NCI-H1105 (cell line): ENCODE results near the gene PIH1D1.

Experiments used
- DNase-seq: peaks from one replicate; lab custom pipeline; 2025; lab: John Stamatoyannopoulos, UW

PIH1D1 gene

DNA sequence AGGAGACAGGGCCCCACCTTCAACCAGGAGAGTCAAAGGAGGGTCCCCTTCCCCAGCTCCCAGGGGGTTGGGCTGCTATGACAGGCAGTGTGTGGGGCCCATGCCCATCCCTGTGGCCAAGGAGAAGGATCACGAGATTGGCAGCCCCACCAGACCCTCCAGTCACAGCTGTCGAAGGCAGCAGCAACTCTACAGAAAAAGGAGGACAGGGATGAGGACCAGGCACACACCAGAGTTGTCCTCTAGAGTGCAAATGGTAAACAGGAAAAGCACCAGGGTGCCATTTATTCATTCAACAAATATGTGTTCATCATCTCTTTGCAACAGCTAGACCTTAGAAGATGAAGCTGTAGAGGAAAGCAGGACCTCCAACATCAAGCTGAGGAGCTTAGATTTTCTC lies 32.4 kb downstream of the PIH1D1 start:
- DNase-seq, result no peak

DNA sequence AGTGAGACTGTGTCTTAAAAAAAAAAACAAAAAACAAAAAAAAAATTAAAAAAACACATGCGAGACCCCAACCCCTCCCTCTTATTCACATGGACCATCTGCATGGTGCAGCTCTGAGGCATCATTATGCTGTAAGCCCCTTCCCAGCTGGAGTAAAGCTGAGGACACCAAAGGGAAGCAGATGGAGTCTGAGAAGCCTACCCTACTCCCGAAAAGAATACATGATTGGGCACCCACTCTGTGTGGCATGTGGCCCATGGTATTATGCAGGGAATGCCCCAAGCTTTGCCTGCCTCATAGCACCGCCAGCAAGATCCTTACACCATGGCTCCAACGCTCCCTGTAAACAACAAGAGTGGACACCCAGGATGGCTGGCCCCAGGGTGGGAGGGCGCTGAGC lies 33.1 kb downstream of the PIH1D1 start:
- DNase-seq, result no peak

DNA sequence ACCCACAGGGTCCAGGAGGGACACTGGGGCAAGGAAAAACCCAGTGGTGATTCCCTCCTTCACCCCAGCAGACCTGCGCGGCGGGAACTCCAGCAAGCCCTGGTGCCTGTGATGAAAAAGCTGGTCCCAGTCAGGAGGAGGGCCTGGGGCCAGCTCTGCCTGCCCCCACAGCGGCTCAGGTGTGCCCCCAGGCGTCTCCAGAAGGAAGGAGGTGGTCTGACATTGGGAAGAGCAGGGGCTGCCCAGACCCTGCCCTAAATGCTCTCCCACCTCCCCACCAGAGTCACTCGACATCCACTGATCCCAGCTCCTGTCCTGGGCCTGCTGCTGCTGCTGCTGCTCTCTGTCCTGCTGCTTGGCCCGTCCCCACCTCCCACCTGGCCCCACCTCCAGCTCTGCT lies 34.5 kb downstream of the PIH1D1 start:
- DNase-seq, result no peak

DNA sequence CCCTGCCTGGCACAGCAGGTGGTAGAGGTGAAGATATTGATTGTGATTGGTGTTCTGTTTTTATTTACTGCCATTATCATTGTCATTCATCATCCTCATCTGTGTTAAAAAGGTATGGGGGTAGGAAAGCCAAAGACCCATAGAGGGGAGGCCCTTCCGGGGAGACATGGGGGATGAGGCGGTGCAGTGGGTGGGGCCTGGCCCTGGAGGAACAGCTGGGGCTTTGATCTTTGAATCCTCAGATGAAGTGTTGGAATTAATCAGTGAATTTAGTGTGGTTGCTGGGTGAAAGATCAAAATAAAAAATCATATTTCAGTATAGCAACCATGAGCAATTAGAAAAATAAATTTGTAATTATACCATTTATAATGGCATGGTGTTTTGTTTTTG lies 35.8 kb downstream of the PIH1D1 start:
- no peak for DNase-seq

DNA sequence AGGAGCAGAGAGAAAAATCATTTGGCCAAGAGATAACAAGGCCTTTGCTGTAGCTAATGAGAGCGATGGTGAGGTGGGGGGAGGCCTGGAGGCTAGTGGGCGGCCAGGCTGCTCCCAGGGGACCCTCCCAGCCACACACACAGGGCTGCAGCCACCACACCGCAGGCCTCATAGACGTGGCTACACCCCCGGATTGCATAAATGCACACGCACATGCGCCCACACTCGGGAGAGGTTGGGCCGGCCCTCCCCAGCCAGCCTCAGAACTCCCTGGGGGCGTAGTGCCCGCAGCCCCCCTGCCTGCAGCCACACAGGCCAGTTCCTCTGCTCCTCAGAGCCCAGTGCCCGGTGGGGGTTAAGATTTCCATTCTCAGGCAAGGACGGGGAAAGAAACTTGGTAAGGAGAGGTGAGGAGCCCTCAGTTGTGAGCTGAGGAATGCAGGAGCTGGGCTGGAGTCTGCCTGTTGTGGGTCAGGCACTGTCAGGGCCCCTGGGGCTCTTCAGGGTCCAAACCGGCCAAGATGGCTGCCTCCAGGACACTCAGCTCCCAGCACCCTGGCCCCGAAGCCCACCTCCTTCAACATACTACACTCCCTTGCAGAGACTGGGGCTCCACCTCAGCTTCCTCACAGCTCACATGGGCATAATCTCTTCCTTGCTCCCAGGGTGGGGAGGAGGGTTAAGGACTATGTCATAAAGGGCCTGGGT lies 36.4 kb downstream of the PIH1D1 start:
- no peak for DNase-seq

DNA sequence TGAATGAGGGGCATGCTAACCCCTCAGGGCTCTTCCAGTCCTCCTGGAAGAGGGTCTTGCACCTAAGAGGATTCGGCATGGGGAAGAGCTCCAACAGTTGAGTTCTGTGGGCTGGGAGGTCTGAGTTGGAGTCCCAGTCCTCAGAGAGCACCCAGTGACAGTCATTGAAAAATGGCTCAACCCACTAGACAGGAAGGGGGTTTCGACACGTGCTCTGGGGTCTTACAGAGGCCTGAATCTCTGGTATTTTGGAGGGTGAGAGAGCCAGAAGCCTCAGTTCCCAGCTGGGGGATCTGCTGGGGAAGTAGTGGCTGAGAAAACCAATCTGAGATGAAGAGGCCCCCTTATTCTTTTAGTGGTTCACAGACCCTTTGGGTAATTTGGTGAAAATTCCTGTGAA lies 37.4 kb downstream of the PIH1D1 start:
- DNase-seq, result no peak

DNA sequence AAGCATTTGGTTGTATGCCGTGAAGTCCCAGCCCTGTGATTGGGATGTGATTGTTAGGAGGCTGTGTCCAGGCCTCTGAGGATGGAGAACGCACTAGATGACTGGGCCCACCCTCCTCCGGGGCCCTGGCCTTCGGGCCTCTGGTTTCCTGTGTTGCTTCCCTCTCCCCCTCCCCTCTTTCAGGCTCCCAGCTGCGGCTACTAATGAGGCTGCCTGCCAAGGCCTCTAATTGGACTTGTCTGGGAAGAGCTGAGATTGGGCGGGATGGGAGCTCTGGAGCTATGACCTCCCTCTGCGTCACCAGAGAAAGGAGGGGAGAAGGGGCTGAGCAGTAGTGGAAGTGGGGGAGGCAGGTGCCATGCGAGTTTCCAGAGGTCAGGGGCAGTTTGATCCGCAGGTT lies 38.3 kb downstream of the PIH1D1 start:
- no peak for DNase-seq

DNA sequence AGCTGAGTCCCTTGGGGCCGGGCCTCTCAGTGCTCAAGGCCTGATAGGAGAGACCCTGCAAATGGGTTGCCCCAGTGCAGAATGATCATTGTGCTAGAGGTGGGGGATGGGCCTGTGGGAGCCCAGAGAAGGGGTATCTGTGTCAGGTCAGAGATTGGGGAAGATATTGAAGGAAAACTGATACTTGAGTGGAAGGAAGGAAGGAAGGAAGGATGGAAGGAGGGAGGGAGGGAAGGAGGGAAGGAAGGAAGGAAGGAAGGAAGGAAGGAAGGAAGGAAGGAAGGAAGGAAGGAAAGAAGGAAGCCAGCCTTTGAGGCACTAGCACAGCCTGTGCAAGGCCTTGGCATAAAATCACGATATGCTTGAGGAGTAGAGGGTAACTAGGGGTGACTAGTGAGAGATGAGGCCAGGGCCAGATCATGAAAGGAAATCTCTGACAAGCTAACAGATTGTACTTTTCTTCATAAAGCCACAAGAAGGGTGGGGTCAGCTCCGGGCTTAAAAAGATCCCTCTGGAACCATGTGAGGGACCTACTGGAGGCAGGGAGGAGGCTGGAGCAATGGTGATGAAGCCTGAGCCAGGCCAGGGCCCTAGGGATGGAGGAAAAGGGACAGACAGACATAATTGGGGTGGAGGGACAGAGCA lies 39.8 kb downstream of the PIH1D1 start:
- DNase-seq, result no peak

DNA sequence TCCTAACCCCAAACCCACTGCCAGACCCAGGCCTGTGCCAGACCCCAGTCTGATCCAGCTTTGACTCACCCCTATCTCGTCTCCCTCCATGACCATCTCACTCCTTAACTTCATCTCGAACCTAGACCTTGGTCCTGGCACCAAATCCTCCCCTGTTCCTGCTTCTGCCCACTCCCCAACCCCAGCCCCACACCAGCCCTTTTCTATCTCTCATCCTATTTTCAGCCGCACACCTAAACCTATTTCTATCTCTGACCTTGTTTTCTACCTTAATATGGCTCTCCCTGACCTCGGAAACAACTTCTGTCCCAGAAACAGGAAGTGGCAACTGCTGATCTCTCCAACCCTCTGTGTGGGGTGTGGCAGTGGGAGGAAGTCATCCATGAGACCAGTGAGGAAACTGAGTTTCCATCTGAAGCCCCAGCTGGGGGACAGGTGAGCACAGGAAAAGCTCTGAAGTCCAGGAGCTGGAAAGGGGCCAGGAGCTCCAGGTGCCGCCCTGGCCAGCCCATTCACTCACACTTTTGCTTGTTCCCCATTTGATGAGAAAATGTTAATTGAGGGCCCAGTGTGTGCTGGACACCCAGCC lies 42.1 kb downstream of the PIH1D1 start:
- DNase-seq, result no peak

DNA sequence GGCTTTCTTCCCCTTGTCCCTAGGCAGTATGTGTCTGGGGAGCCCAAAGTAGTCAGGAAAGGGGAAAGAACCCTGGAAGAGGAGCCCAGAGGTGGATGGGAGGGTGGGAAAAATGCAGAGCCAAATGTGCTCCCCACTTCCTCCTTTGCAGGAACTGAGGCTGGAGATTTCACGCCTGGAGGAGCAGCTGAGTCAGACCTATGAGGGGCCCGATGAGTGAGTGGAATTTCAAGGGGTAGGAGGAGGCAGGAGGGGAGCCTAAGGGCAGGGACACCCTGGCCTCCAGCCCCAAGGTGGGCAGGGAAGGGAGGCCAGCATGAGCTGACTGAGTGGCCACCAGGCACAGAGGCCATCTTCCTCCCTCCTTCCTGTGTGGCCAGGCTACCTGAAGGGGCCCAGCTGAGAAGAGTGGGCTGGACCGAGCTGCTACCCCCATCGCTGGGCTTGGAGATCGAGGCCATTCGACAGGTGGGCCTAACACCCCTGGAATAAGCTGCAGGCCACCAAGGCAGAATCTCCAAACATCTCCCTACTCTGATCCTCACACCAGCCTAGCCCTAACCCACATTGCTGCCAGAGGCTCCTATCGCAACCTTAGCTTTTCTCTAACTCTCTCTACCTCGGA lies 42.7 kb downstream of the PIH1D1 start:
- DNase-seq, result no peak

DNA sequence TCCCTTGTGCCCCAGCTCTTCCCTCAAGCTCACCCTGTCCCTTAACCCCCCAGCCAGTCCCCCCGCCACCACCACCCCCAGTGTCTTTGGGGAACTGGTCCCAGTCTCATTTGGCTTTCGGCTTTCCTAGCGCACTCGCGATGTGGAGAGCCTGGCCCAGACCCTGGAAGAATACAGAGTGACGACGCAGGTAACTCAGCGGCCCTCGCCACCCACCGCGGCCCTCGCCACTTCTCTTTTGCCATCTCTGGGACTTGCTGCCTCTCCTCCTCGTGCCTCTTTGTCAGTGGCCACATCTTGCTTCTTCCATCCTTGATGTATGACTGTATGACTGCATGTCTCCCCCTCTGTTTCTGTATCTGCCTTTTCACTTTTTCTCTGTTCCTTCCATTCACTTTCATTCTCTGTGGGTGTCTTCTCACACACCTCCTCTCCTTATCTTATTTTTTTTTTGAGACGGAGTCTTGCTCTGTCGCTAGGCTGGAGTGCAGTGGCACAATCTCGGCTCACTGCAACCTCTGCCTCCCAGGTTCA lies 44.1 kb downstream of the PIH1D1 start:
- no peak for DNase-seq

DNA sequence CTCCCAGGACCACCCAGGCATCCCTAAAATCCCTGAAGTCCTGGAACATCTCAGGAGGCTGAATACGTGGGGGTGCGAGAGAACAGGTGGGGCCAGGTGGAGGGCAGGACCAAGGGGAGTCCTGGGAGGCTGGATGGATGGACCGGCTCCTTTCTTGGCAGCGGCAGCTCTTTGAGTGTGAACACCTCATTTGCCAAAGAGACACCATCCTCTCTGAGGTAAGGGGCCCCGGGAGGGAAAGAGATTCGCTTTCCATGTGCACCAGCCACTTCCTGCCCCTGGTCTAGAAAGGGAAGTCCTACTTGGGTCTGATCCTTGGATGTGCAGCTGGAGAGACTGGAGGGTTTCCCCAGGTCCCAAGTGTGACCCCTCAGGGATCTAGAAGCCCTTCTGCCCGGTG lies 44.5 kb downstream of the PIH1D1 start:
- no peak for DNase-seq

DNA sequence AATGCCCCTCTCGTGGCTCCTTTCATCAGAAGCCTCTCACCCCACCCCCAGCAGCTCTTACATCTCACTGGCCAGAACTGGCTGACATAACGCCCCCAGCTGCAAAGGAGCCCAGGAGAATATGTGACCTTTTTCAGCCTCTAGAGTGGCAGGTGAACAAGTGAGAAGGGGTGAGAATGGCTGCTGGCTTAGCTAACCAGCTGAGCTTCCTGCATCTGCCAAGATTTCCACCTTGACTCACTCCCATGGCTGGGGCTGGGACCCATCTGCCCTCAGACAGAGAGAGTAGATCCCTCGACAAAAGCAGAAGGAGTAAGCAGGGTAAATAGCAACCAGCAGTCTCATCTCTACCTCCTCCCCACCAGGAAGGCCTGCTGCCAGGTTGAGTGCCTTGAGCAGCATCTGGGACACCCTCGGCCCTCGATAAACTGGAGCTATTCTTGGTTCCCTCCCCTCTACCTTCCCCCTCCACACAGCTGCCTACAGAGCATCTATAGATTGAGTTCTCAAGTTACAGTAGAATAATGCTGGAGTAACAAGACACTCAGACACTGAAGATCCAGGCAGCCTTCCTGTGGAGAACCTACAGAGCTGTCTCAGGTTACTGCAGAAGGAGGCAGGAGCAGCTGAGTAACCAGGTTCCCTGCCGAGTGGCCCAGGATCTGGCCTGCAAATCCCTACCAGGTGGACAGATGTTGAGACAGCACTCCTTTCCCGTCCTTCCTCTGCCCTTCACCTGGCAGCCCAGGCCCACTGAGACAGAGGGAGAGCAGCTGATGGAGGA lies 48.0 kb downstream of the PIH1D1 start:
- peak; percentile 20 for DNase-seq

DNA sequence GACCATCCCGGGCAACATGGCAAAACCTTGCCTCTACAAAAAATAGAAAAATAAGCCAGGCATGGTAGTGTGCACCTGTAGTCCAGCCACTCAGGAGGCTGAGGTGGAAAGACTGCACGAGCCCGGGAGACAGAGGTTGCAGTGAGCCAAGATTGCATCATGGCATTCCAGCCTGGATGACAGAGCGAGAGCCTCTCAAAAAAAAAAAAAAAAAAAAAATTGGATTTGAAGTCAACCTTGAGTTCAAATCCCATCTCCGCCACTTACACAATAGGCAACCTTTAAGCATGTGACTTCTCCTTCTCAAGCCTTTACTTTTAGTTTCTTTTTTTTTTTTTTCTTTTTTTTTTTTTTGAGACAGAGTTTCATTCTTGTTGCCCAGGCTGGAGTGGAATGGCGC lies 51.6 kb downstream of the PIH1D1 start:
- no peak for DNase-seq

DNA sequence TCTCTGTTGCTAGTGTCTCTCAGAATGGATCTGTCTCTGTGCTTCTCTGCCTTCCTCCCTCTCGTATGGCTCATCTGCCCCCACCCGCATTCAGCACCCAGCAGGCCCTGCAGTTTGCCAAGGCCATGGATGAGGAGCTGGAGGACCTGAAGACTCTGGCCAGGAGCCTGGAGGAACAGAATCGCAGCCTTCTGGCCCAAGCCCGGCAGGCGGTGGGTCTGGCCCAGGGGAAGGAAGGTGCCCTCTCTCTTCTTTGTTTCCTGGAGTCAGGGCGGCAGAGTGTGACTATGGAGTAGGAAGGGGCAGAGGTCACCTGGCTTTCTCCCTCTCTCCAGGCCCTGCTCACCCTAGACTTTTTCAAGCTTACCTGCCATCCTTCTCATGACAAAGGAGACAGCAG lies 52.7 kb downstream of the PIH1D1 start:
- no peak for DNase-seq

DNA sequence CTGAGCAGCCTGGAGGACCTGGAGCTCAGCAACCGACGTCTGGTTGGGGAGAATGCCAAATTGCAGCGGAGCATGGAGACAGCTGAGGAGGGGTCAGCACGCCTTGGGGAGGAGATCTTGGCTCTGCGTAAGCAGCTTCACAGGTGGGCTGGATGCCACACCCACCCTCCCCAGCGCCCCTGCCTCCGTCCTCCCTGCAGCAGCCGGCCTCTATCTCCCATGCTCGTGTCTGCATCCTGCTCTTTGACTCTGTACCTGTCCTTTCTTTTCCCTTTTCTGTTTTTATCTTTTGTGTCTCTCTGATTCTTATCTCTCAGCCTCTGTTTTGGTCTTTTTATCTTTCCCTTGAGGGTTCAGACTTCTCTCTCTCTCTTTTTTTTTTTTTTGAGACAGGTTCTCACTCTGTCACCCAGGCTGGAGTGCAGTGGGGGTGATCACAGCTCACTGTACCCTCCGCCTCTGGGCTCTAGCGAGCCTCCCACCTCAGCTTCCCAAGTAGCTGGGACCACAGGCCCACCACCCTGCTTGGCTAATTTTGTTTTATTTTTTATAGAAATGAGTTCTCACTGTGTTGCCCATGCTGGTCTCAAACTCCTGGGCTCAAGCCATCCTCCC lies 53.5 kb downstream of the PIH1D1 start:
- no peak for DNase-seq

DNA sequence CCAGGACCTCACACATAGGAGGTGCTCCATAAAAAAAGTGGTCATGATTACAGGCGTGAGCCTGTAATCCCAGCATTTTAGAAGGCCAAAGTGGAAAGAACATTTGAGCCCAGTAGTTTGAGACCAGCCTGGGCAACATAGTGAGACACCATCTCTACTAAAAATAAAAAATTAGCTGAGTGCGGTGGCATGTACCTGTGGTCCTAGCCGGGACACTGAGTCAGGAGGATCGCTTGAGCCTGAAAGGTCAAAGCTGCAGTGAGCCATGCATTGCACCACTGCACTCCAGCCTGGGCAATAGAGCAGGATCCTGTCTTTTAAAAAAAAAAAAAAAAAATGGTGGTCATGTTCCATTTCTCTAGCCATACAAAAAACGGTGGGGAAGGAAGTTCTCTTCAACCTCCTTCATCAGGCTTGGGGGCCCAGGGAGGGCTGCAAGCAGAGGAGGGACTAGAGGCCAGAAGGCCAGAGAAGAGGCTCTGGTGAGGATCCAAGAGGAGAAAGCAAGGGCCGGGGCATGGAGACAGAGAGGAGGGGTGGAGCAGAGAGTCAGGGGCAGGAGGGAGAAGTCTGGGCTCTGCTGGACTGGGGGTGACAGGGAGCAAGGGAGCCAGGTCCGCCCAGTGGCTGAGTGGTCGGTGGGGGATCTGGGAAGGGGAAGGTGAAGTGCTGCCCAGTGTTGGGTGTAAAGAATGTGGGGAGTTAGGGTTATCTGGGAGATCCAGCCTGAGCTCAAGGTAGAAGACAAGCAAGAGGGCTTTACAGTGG lies 54.7 kb downstream of the PIH1D1 start:
- DNase-seq, result no peak
